Measurements from ENCODE around the gene NCDN. TPM values are rescaled to one million over a fixed set of nuclear protein-coding genes. Genes with fewer than 3 reads are reported as not detected.
"Not testable (repeated sequence)": the region's sequence is repeated elsewhere in the genome, so short reads cannot be mapped to it uniquely, and the experiment has no call there.

NCDN gene
- polyA plus RNA-seq, 1 donor (not counting 4 experiments of a cell fraction or from before 2014, with no cell fraction given), result 10.5 TPM

DNA sequence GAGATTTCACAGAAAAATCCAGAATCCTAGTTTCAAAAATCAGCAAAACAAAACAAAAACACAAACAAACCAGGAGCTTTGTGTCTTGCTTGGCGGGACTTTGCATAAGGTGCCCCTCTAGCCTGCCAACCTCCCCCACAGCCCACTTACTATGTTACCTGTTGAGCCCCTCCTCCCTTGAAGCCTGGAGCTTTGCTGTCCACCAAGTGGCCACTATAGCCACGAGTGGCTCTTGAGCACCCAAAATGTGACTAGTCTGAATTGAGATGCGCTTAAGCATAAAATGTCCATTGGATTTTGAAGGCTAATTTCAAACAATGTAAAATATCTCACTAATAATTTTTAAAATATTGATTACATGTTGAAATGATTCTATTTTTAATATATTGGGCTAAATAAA is 27.7 kb downstream of the NCDN start:
- Histone ChIP-seq H2AFZ (ENCODE audit: control insufficient read depth, low read length) (no peak overlapping the region), H3K79me2 (ENCODE audit: control insufficient read depth, insufficient read depth, low read length) (no peaks in the 10 kb centered on the region), H3K4me1 (ENCODE audit: control insufficient read depth, extremely low read depth, insufficient read depth, low read length) (no peaks in the 10 kb centered on the region), H3K36me3 (ENCODE audit: control insufficient read depth in 2 of 2, extremely low read depth in 1 of 2, insufficient read depth in 2 of 2, low read length in 2 of 2) (no peaks in the 10 kb centered on the region), H3K4me3 (ENCODE audit: control insufficient read depth in 2 of 3, extremely low read depth in 1 of 3, insufficient read depth in 2 of 3, low read depth in 1 of 3, low read length in 3 of 3) (no peak overlapping the region), H3K9me1 (ENCODE audit: control insufficient read depth, extremely low read depth, insufficient read depth, low read length) (no peaks in the 10 kb centered on the region), H3K27ac (ENCODE audit: control insufficient read depth, insufficient read depth, low read length) (no peak overlapping the region), H3K9me3 (ENCODE audit: control insufficient read depth, low read depth, low read length) (no peaks in the 10 kb centered on the region), H3K27me3 (ENCODE audit: control insufficient read depth, extremely low read depth, insufficient read depth, low read length) (no peaks in the 10 kb centered on the region), H3K4me2 (ENCODE audit: control insufficient read depth, extremely low read depth, insufficient read depth, low read depth, low read length) (no peak overlapping the region), H4K20me1 (ENCODE audit: control insufficient read depth, extremely low read depth, insufficient read depth, low read length) (no peaks in the 10 kb centered on the region), H3K9ac (ENCODE audit: control insufficient read depth, extremely low read depth, insufficient read depth, low read length) (no peak overlapping the region)
- TF ChIP-seq, protein P1, sequence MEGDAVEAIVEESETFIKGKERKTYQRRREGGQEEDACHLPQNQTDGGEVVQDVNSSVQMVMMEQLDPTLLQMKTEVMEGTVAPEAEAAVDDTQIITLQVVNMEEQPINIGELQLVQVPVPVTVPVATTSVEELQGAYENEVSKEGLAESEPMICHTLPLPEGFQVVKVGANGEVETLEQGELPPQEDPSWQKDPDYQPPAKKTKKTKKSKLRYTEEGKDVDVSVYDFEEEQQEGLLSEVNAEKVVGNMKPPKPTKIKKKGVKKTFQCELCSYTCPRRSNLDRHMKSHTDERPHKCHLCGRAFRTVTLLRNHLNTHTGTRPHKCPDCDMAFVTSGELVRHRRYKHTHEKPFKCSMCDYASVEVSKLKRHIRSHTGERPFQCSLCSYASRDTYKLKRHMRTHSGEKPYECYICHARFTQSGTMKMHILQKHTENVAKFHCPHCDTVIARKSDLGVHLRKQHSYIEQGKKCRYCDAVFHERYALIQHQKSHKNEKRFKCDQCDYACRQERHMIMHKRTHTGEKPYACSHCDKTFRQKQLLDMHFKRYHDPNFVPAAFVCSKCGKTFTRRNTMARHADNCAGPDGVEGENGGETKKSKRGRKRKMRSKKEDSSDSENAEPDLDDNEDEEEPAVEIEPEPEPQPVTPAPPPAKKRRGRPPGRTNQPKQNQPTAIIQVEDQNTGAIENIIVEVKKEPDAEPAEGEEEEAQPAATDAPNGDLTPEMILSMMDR (optimal IDR thresholded peaks at IDR 0.05 in 1 of 3, IDR thresholded peaks at IDR 0.05 in 1 of 3, conservative IDR thresholded peaks at IDR 0.05 in 1 of 3; ENCODE audit: extremely low read depth in 1 of 3, insufficient read depth in 2 of 3, low read length in 3 of 3), result no peak
- TF ChIP-seq EZH2 (IDR thresholded peaks at IDR 0.05; ENCODE audit: low read length), result no peak
- no peak for FAIRE-seq
- DNase-seq (ENCODE audit: low read depth, low spot score), result no peak
- dilution Hi-C loops (cut with MboI; ENCODE audit: extremely low pct_ligation_motif_present, low sequenced_read_pairs), result no loop called here

DNA sequence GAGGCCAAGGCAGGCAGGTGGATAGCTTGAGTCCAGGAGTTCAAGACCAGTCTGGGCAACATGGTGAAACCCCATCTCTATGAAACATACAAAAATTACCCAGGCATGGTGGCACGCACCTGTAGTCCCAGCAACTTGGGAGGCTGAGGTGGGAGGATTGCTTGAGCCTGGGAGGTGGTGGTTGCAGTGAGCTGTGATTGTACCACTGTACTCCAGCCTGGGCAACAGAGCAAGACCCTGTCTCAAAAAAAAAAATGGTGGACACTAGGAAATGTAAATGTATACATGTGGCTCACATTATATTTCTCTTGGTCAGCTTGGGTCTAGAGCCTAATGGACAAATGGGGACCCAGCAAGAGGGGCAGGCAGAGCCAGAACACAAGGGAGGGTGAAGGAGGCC is 28.2 kb downstream of the NCDN start:
- H3K79me2 ChIP-seq (ENCODE audit: control insufficient read depth, insufficient read depth, low read length); H3K27me3 ChIP-seq (ENCODE audit: control insufficient read depth, extremely low read depth, insufficient read depth, low read length); H3K9me3 ChIP-seq (ENCODE audit: control insufficient read depth, low read depth, low read length); H4K20me1 ChIP-seq (ENCODE audit: control insufficient read depth, extremely low read depth, insufficient read depth, low read length); H3K36me3 ChIP-seq (ENCODE audit: control insufficient read depth in 2 of 2, extremely low read depth in 1 of 2, insufficient read depth in 2 of 2, low read length in 2 of 2); FAIRE-seq; H3K4me3 ChIP-seq (ENCODE audit: control insufficient read depth in 2 of 3, extremely low read depth in 1 of 3, insufficient read depth in 2 of 3, low read depth in 1 of 3, low read length in 3 of 3); H3K4me1 ChIP-seq (ENCODE audit: control insufficient read depth, extremely low read depth, insufficient read depth, low read length); dilution Hi-C loops (cut with MboI; ENCODE audit: extremely low pct_ligation_motif_present, low sequenced_read_pairs); H2AFZ ChIP-seq (ENCODE audit: control insufficient read depth, low read length); H3K9ac ChIP-seq (ENCODE audit: control insufficient read depth, extremely low read depth, insufficient read depth, low read length); H3K27ac ChIP-seq (ENCODE audit: control insufficient read depth, insufficient read depth, low read length); H3K9me1 ChIP-seq (ENCODE audit: control insufficient read depth, extremely low read depth, insufficient read depth, low read length); H3K4me2 ChIP-seq (ENCODE audit: control insufficient read depth, extremely low read depth, insufficient read depth, low read depth, low read length); DNase-seq (ENCODE audit: low read depth, low spot score): not testable (repeated sequence)

DNA sequence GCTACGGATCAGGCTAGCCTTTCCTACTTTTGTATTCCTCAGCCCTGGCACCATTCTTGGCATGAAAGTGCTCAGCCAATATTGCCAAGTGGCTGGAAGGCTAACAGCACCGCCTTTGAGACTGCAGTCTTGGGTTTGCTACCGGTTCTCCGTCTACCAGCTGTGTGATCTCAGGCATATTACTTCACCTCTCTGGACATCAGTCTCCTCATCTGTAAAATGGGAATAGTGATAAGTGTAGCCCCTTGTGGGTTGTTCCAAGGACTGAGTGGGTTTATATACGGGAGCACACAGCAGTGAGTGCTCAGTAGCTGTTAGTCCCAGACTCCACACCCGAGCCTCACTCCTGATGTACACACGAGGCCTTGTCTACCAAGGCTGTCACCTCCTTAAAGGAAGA is 29.2 kb downstream of the NCDN start:
- no peaks in the 10 kb centered on the region for H3K27me3 ChIP-seq (ENCODE audit: control insufficient read depth, extremely low read depth, insufficient read depth, low read length)
- no peak overlapping the region for H3K4me2 ChIP-seq (ENCODE audit: control insufficient read depth, extremely low read depth, insufficient read depth, low read depth, low read length)
- H3K9me1 ChIP-seq (ENCODE audit: control insufficient read depth, extremely low read depth, insufficient read depth, low read length), result no peaks in the 10 kb centered on the region
- no peak for FAIRE-seq
- no peak overlapping the region for H3K4me3 ChIP-seq (ENCODE audit: control insufficient read depth in 2 of 3, extremely low read depth in 1 of 3, insufficient read depth in 2 of 3, low read depth in 1 of 3, low read length in 3 of 3)
- H3K36me3 ChIP-seq (ENCODE audit: control insufficient read depth in 2 of 2, extremely low read depth in 1 of 2, insufficient read depth in 2 of 2, low read length in 2 of 2), result peaks cover 0 to 1% of the 10 kb centered on the region in 2 experiments
- H3K4me1 ChIP-seq (ENCODE audit: control insufficient read depth, extremely low read depth, insufficient read depth, low read length), result no peaks in the 10 kb centered on the region
- H3K79me2 ChIP-seq (ENCODE audit: control insufficient read depth, insufficient read depth, low read length), result no peaks in the 10 kb centered on the region
- TF ChIP-seq, protein P1 (optimal IDR thresholded peaks at IDR 0.05 in 1 of 3, IDR thresholded peaks at IDR 0.05 in 1 of 3, conservative IDR thresholded peaks at IDR 0.05 in 1 of 3; ENCODE audit: extremely low read depth in 1 of 3, insufficient read depth in 2 of 3, low read length in 3 of 3), result no peak
- TF ChIP-seq EZH2 (IDR thresholded peaks at IDR 0.05; ENCODE audit: low read length), result no peak
- no peaks in the 10 kb centered on the region for H3K9me3 ChIP-seq (ENCODE audit: control insufficient read depth, low read depth, low read length)
- H3K27ac ChIP-seq (ENCODE audit: control insufficient read depth, insufficient read depth, low read length), result no peak overlapping the region
- DNase-seq (ENCODE audit: low read depth, low spot score), result no peak
- no peaks in the 10 kb centered on the region for H4K20me1 ChIP-seq (ENCODE audit: control insufficient read depth, extremely low read depth, insufficient read depth, low read length)
- no peak overlapping the region for H2AFZ ChIP-seq (ENCODE audit: control insufficient read depth, low read length)
- no peak overlapping the region for H3K9ac ChIP-seq (ENCODE audit: control insufficient read depth, extremely low read depth, insufficient read depth, low read length)
- dilution Hi-C loops (cut with MboI; ENCODE audit: extremely low pct_ligation_motif_present, low sequenced_read_pairs), result no loop called here

Measured in keratinocyte (primary cell).